Stimulated activated CD4-positive, alpha-beta T cell treated with anti-CD3 and anti-CD28 coated beads, Interleukin-12 subunit alpha, Interleukin-12 subunit beta, amount 100 ng/mL, for 48 hours (primary cell): ENCODE results near the gene PTPRN2.
A peak's percentile ranks its signal among the peaks of the same experiment; 100 is the strongest.
"Not testable (repeated sequence)": the region's sequence is repeated elsewhere in the genome, so short reads cannot be mapped to it uniquely, and the experiment has no call there.

ENCODE experiments used
- DNase-seq, 3 donors: peaks; one replicate each; pipeline ENCODE4 v3.0.0-alpha.2; 2020; ENCODE audit warnings: low read depth in 2 of 3, low spot score in 1 of 3

The PTPRN2 gene

DNA sequence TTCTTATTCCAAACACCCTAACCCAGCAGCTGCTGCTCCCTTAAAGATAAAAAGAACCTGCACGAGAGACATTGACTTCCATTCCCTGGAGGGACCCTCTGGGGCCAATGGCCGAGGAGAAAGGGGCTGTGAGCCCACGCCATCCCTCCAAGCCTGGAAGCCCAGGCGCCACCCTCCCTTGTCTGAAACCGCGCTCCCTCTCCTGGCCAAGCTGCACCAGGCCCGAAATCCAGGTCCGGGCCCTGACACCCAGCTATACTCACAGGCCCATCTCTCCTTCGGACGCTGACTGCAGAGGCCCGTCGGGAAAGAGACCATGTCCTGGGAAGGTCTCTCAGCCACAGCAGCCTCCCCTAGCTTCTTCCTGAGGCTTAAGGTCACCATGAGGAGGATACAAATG is 196.5 kb downstream of the PTPRN2 start:
- DNase-seq = no peak

DNA sequence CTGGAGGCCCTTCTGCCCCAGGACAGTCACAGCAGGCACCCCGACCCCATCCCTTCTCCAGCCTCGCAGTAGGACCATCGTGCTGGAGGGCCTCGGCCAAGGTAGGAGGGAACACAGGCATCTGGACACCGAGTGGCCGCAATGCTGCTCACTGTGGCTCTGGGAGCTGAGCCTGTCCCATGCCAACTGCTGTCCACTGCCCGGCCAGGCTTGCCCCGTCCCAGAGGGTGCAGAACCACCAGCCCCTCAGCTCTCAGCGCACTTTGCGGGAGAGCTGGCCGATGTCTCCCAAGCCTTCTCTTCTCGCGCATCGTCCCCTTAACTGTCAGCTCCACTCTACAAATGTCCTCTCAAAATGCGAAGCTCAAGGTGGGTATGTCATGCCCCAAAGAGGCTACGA is 197.2 kb downstream of the PTPRN2 start:
- DNase-seq = no peak

DNA sequence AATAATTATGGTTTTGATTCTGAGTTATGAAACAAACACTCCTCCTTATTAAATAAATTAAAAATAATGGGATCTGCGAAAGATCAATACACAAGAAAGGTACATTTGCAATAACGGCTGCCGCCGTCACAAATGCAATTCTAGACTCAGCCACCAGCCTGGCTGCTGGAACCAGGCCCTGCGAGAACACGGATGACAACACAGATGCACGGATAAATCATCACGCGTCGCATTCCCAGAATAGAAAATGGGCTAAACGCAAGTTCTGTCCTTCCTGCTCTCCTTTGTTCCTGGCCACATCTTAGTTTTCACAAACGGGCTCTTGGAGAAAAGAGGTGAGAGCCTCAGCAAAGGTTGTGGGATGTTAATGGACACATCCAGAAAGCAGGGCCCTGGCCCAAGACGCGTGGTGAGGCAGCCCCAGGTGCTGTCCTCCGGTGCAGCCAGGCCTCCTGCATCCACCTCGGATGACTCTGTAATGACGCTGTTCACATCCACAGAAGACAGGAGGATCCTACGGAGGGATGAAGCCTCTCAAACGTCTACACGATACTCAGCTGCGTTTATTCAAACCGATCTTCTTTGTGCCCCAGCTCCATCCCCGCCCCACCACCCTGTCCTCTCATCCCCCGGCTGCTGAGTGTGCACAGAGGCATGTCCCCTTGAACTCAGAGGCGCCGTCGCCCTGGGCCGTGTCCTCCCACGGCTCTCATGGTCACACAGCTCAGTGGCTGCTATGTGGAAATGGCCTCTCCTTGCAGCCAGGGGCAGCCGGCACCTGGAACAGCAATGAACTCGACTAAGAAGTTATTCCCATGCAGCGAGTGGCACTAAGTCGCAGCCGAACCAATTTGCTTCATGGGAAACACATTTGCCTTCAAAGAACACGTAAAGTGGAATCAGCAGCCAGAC is 197.9 kb downstream of the PTPRN2 start:
- DNase-seq = no peak

DNA sequence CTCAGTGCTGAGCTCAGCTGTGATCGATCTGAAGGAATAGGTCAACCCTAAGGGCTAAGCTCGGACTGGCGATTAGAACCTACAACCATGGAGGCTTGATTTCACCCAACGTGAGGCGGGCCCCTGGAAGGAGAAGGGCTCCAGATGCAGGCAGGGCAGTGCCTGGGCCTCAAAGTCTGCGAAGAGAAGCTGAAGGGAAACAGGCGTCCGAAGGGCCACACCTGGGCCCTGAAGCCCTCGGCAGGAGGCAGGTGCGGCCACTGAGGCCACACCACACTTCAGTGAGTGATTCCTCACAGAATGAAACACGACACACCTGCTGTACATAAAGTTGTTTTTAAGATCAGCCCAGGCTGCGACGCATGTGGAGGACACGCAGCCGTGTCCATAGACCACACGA is 198.7 kb downstream of the PTPRN2 start:
- DNase-seq = no peak

DNA sequence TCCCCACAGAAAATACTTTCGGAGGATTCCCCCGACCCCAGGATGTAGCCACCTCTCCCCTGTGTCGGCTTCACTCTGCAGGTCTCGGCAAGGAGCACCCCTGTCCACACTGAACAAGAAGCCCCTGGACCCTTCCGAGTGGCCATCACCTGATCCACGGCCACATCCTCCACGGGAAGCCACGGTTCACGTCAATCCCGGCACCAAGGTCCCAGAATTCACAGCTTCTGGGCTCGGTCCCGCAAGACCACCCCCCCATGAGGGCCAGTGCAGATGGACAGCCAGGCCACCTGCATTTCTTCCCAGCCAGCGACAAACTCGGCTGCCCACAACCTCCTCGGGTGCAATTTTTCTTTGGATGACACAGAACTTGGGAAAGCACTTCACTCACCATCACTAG is 199.6 kb downstream of the PTPRN2 start:
- no peak for DNase-seq

DNA sequence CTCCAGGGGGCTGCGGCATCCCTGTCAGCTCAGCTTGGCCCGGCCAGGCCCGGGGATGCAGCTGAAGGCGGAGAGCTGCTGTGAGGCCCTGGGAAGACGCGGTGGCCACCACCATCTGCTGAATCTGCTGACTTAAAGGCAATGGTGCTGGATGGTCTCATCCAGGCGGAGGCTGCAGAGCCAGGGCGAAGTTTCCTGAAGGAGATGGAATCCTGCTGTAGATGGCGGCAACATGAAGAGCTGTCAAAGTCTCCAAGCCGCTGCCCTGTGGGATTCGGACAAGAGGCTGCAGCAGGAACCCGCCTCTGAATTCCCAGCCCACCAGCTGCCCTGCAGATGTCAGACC is 200.1 kb downstream of the PTPRN2 start:
- DNase-seq = no peak

DNA sequence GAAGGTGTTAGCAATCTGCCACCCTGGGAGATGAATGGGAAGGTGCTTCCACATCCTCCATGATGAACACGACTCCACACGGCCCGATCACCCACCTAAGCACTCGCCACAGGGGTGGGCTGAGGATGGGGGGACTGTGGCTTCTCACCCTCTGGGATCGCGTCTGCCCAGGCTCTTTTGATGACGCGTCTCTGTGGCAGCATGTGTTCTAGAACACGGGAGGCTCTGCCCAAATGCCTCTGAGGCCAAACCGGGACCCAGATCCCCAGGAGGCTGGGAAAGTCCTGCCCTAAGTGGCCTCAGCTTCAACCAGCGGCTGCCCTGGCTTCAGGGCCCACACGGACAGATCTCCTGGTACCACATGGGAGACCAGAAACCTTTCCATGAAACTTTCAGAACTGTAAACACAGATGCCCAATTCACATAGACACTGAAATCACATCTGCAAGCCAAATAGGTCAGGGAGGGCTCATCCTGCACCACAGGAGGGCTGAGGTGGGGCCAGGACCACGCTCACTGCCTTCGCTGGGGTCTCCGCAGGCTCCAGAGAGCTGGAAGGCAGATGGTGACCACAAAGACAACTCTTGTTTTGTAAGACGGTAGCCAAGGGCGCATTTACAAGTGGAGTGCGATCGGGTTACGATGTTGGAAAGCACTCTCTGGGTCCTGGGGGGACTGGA is 200.6 kb downstream of the PTPRN2 start:
- DNase-seq = no peak

DNA sequence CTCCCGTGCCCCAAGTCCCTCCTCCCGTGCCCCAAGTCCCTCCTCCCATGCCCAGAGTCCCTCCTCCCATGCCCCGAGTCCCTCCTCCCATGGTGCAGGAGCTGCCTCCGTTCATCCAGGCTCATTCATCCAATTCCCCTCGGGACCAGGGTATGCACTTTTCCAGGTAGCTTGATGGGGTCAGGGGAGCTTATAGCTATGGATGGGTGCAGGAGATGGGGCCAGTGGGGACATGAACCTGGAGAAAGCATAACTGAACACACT is 201.3 kb downstream of the PTPRN2 start:
- DNase-seq = no peak

DNA sequence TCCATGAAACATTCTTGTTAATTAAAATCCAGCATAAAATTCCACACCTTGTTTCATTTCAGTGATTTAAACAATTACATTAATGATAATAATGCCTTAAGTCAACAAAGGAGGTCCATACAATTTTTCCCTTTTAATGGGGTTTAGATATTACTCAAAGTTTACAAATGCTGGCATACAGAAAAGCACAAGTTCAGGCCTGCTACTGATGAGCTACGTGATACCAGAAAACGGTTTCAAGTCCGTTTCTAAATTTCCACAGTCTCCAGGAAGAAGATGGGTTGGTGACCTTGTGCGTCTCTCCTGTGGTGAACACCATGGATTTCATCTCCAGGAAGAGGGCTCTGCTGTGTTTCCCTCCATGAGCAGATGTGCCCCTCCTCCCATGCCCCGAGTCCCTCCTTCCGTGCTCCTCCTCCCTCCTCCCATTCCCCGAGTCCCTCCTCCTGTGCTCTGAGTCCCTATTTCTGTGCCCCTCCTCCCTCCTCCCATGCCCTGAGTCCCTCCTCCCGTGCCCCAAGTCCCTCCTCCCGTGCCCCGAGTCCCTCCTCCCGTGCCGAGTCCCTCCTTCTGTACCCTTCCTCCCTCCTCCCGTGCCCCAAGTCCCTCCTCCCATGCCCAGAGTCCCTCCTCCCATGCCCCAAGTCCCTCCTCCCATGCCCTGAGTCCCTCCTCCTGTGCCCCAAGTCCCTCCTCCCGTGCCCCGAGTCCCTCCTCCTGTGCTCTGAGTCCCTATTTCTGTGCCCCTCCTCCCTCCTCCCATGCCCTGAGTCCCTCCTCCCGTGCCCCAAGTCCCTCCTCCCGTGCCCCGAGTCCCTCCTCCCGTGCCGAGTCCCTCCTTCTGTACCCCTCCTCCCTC is 201.9 kb downstream of the PTPRN2 start:
- DNase-seq = not testable (repeated sequence)

DNA sequence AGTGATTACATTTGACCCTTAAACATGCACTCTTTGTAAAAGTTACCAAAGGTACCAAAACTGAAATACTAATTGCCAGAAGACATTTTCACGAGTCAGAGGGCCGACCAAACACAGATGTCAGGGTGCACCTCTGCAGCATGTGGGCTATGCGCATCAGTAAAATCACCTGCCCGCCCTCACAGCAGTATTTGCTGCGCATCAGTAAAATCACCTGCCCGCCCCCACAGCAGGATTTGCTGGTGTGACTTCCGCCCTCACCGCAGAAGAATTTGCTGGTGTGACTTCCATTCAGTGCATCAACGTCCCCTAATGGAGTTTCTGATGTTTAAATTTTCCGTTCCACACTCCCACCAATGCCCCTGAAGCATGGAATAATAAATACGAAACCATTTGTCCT is 202.9 kb downstream of the PTPRN2 start:
- no peak for DNase-seq

DNA sequence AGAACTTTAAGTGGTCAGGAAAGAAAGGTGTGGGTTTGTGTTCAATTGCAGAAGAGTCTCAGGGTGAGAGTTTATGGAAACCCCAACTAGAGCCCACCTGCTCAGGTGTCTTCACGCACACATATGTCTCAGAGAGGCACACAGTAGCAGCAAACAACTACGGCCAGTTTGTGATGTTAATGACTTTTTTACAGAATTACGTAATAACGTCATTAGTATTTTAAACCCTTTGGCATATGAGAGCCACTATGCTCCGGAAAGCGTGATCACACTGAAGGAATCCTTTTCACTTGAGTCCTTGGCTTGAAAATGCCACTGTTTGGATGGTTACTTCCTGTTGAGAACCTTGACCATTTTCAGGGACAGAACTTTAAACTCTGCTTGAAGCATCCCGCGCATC is 204.0 kb downstream of the PTPRN2 start:
- no peak for DNase-seq

DNA sequence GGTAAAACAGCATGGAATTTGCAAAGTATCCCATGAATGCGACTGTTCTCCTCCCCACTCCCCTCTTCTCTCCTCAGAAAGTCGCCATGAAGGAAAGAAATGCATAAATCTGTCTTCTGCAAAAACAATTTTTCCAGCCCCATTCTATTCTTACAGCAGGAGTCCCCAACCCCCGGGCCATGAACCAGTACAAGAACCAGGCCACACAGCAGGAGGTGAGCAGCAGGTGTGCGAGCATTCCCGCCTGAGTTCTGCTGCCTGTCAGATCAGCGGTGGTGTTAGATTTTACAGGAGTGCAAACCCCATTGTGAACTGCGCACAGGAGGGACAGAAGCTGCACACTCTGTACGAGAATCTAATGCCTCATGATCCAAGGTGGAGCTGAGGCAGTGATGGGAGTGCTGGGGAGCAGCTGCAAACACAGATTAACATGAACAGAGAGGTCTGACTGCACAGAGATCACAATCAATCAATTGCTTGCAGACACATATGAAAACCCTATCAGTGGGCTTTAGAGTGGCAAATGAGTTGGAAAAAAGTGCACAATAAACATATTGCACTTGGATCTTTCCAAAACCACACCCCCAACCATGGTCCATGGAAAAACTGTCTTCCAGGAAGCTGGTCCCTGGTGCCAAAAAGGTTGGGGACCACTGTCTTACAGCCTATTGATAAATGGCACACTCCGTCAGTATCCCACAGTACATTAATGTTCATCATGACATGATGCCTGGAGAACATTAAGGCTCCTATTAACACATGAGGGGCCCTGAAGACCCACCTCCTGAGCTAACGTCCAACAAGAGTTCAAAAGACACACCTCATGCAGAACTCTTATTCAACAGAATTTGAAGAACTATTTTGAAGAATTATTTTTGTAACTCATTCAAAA is 205.0 kb downstream of the PTPRN2 start:
- no peak for DNase-seq

DNA sequence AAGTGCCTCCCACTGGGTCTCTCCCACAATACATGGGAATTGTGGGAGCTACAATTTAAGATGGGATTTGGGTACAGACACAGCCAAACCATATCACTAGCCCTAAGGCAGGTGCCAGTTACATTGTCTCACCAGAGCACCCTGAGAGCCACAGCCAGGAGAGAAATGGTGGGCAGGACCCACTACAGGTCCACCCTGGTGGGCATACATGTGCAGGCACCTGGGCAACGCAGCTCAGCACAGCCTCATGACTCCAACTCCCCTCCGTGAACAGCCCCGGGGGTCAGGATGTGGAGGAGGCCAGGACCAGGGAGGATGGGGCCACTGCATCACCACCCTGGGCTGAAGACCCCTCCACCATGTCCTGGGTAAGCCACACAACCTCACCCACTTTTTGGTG is 205.7 kb downstream of the PTPRN2 start:
- no peak for DNase-seq

DNA sequence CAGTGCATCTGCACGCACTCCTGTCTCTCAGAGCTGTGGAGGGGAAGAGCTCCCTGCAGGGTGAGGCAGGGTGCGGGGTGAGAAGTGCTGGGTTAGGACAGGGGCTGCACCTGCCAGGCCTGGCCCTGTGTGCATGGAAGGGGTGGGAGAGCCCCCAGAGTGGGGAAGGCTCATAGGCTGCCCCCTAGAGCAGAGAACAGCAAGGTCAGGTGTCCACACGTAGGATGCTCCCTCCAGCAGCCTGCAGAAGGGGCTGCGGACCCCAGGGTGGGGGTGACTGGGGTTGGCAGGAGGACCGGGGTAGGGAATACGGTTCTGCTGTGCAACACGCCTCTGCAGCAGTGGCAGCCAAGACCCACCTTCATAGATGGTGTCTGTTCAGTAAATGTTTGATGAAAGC is 208.6 kb downstream of the PTPRN2 start:
- DNase-seq = no peak

DNA sequence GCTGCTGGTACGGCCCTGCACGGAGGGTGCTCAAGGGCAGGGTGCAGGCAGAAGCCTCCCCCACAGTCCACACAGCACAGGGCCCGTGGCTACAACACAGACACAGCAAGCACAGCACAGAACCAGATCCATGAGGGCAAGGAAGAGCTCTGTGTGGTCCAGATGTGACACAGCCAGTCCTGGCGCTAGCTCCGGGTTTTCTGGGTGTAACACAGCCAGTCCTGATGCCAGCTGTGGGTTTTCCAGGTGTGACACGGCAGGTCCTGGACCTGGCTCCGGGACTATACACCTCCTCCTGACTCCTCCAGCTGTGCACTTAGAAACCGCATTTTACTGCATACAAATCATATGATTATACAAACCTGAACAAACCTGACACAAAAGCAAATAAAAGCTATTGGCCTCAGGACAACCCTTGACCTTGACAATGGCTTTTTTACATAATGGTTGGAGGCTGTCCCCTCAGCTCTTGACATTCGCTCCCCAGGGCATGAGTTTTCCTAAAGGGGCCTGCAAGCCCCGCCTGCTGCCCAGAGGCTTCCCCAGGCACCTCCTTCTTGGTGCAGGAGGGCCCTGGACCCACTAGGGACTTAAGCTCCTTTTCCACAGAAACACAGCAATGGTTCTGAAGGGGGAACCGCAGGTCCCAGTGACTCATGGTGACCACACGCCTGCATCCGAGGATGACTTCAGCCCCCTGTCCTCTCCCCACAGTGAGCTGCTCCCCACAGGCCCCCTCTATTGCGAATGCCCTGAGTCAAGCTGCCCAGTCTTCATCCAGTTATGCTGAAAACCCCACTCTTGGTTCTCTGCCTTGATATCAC is 209.6 kb downstream of the PTPRN2 start:
- no peak for DNase-seq

DNA sequence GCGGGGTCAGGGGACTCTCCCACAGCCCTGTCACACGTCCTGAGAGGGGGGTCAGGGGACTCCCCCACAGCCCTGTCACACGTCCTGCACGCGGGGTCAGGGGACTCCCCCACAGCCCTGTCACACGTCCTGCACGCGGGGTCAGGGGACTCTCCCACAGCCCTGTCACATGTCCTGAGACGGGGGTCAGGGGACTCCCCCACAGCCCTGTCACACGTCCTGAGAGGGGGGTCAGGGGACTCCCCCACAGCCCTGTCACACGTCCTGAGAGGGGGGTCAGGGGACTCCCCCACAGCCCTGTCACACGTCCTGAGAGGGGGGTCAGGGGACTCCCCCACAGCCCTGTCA is 210.8 kb downstream of the PTPRN2 start:
- not testable (repeated sequence) for DNase-seq

DNA sequence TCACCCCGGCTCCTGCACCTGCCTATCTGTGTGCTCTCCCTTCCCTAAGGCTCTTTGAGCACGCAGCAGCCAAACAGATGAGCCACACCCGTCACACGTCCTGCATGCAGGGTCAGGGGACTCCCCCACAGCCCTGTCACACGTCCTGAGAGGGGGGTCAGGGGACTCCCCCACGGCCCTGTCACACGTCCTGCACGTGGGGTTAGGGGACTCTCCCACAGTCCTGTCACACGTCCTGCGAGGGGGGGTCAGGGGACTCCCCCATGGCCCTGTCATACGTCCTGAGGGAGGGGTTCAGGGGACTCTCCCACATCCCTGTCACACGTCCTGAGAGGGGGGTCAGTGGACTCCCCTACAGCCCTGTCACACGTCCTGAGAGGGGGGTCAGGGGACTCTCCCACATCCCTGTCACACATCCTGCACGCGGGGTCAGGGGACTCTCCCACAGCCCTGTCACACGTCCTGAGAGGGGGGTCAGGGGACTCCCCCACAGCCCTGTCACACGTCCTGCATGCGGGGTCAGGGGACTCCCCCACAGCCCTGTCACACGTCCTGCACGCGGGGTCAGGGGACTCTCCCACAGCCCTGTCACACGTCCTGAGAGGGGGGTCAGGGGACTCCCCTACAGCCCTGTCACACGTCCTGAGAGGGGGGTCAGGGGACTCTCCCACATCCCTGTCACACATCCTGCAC is 211.3 kb downstream of the PTPRN2 start:
- peak in 2 of 3 donors; percentile 9 to 30 for DNase-seq

DNA sequence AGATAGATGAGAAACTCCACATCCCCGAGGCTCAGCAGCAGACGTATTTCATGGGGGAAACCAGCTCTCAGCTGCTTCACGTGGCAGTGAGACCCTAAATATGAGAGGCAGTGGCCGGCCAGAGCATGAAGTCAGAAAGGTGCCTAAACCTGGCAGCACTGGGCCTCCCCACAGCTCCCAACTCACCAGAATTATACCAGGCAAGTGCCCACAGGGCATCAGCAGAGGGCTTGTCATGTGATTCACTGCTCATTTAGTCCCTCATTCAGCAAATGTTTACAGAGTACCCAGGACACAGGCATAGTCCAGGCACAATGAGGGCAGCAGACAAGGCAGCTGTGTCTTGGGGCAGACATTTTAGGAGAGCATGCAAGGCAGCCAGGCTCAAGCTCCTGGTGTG is 212.6 kb downstream of the PTPRN2 start:
- DNase-seq = no peak

DNA sequence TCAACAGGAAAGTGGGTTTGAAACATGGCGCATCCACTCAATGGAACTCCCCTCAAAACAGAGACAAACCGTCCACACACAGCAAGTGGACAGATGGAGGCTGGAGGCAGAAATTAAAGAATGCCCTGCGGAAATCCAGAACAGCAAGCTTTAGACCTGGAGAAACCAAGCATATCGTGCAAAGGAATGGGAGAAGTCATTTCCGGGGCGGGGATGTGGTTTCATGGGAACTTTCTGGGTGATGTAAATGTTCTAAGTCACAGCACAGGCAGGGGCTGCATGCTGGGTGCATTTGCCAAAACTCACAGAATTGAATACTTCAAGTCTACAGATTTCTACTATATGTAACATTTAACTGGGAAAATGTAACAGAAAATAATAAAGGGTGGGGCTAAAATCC is 213.0 kb downstream of the PTPRN2 start:
- no peak for DNase-seq

DNA sequence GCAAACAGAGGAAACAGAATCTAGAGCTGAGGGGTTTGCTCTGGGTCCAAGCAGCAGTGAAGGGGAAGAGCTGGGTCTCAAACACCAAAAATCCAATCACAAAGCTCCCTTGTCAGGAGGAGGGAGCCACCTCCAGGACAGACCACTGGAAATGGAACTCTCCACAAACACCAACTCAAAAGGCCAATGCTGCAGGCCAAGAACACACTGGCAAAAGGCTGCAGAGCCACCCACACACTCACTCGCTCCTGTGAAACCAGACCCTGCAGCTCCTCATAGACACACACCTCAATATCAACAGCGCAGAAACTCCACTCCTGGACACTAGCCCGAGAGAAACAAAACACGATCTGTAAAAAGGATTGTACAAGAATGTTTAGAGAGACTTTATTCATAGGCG is 213.5 kb downstream of the PTPRN2 start:
- DNase-seq = no peak
